Right kidney (tissue), 1 donor: ENCODE data around the gene FAM222A.

ENCODE experiments used
- DNase-seq: peaks from one replicate; pipeline ENCODE4 v3.0.0-alpha.2; 2016

The FAM222A gene

GRCh38 chr12:109760031-109760929 is 46.7 kb downstream of the FAM222A start:
- no peak for DNase-seq

GRCh38 chr12:109760930-109761921 is 47.6 kb downstream of the FAM222A start:
- DNase-seq: no peak

- DNase-seq: no peak
These were observed 48.5 kb downstream of the FAM222A start for GRCh38 chr12:109762071-109762672.

- no peak for DNase-seq
These were observed 49.1 kb downstream of the FAM222A start for GRCh38 chr12:109762673-109763191.

GRCh38 chr12:109763201-109763841 is 49.7 kb downstream of the FAM222A start:
- DNase-seq: no peak

- no peak for DNase-seq
These were observed 50.5 kb downstream of the FAM222A start for GRCh38 chr12:109764123-109764522.

GRCh38 chr12:109764776-109765445 is 51.3 kb downstream of the FAM222A start:
- DNase-seq: no peak

- no peak for DNase-seq
These were observed 51.8 kb downstream of the FAM222A start for GRCh38 chr12:109765446-109765810.

- DNase-seq: no peak
These were observed 52.7 kb downstream of the FAM222A start for GRCh38 chr12:109766251-109766778.

- DNase-seq: no peak
These were observed 53.8 kb downstream of the FAM222A start for GRCh38 chr12:109767456-109767855.

GRCh38 chr12:109767991-109768900 is 54.6 kb downstream of the FAM222A start:
- DNase-seq: no peak

GRCh38 chr12:109768901-109769670 is 55.5 kb downstream of the FAM222A start:
- DNase-seq: no peak

GRCh38 chr12:109770104-109770860 is 56.7 kb downstream of the FAM222A start:
- DNase-seq: no peak

- DNase-seq: no peak
These were observed 57.4 kb downstream of the FAM222A start for GRCh38 chr12:109770861-109771670.

- DNase-seq: no peak
These were observed 58.4 kb downstream of the FAM222A start for GRCh38 chr12:109771746-109772621.

- no peak for DNase-seq
These were observed 59.1 kb downstream of the FAM222A start for GRCh38 chr12:109772622-109773321.
